Activated CD8-positive, alpha-beta memory T cell treated with anti-CD3 and anti-CD28 coated beads for 4 hours (primary cell): ENCODE measurements around the gene MTHFD2.

Experiments
- DNase-seq, 2 donors: peaks; one replicate each; pipeline ENCODE4 v3.0.0-alpha.2; 2020; ENCODE audit warnings: low read depth in 2 of 2

Gene MTHFD2

GRCh38 chr2:74264281-74264680 is 65.9 kb downstream of the MTHFD2 start:
- no peak for DNase-seq

- DNase-seq = peak in 1 of 2 donors; percentile 20
Measured at GRCh38 chr2:74267068-74267467, 68.7 kb downstream of the MTHFD2 start.
